Smooth muscle cell (in vitro differentiated cells): ENCODE data around the gene SASH1. TPM values are rescaled to one million over a fixed set of nuclear protein-coding genes. Genes with fewer than 3 reads are reported as not detected.

ENCODE experiments used
- DNase-seq: peaks from one replicate; lab custom pipeline; 2025; ENCODE audit not compliant: unreplicated experiment; lab: John Stamatoyannopoulos, UW
- H2AFZ ChIP-seq: fragments of 200-600 bp; sonication (generic); 2 replicates; pipeline ENCODE4 v1.6.0; 2016; ENCODE audit warnings: antibody characterized with exemption, low read depth, mild to moderate bottlenecking
- H3F3A ChIP-seq: fragments of 200-600 bp; sonication (generic); 2 replicates; pipeline ENCODE4 v1.6.0; 2017; ENCODE audit warnings: antibody characterized with exemption, low read depth
- H3K27ac ChIP-seq: fragments of 200-600 bp; sonication (generic); 2 replicates; pipeline ENCODE4 v1.5.1; 2016; ENCODE audit warnings: low read depth, mild to moderate bottlenecking
- H3K27me3 ChIP-seq: fragments of 200-600 bp; sonication (generic); 2 replicates; pipeline ENCODE4 v1.6.1; 2016; ENCODE audit warnings: low read depth, mild to moderate bottlenecking
- H3K36me3 ChIP-seq: fragments of 200-600 bp; sonication (generic); 2 replicates; pipeline ENCODE4 v1.5.1; 2016; ENCODE audit warnings: low read depth
- H3K4me1 ChIP-seq: fragments of 200-600 bp; sonication (generic); 2 replicates; pipeline ENCODE4 v1.5.1; 2016; ENCODE audit warnings: low read depth
- H3K4me2 ChIP-seq: fragments of 200-600 bp; sonication (generic); 2 replicates; pipeline ENCODE4 v1.6.0; 2016; ENCODE audit warnings: mild to moderate bottlenecking
- H3K4me3 ChIP-seq: fragments of 200-600 bp; sonication (generic); 2 replicates; pipeline ENCODE4 v1.5.1; 2016; ENCODE audit warnings: mild to moderate bottlenecking
- H3K79me2 ChIP-seq: fragments of 200-600 bp; sonication (generic); 2 replicates; pipeline ENCODE4 v1.6.0; 2016; ENCODE audit warnings: low read depth, mild to moderate bottlenecking
- H3K9ac ChIP-seq: fragments of 200-600 bp; sonication (generic); 2 replicates; pipeline ENCODE4 v1.6.0; 2016; ENCODE audit warnings: low read depth
- H3K9me3 ChIP-seq: fragments of 200-600 bp; sonication (generic); replicated peaks from 2 replicates; pipeline ENCODE4 v1.5.1; 2016; ENCODE audit warnings: low read depth
- H4K20me1 ChIP-seq: fragments of 200-600 bp; sonication (generic); 2 replicates; pipeline ENCODE4 v1.6.0; 2016; ENCODE audit warnings: low read depth
- WGBS: methylation state at CpG from one replicate; pipeline ENCODE4 v1.1.7; 2016; ENCODE audit warnings: low lambda C conversion rate; 5-methylcytosine and 5-hydroxymethylcytosine counted together
- polyA plus RNA-seq: library from polyadenylated mRNA; unstranded; fragments of >200 nt; fragmentation: Nextera tagmentation; extraction: Ambion mirVana; gene quantifications from 2 replicates; pipeline ENCODE4 v1.2.1, GENCODE V29; 2016
- total RNA-seq: library from RNA; depleted of rRNA; stranded (reverse); fragments of >200 nt; gene quantifications from 2 replicates; pipeline ENCODE4 v1.2.3, GENCODE V29; 2014
- TF ChIP-seq, protein P1 (sequence below): fragments of 200-600 bp; sonication (generic); IDR thresholded peaks from 2 replicates; pipeline ENCODE4 v1.5.1; 2017; ENCODE audit warnings: borderline replicate concordance, mild to moderate bottlenecking, antibody characterized with exemption; ENCODE audit not compliant: insufficient read depth, poor library complexity, severe bottlenecking

SASH1 gene
- total and polyA plus RNA-seq, 2 experiments from 2014 or later, result 12.7 to 16.2 TPM

DNA sequence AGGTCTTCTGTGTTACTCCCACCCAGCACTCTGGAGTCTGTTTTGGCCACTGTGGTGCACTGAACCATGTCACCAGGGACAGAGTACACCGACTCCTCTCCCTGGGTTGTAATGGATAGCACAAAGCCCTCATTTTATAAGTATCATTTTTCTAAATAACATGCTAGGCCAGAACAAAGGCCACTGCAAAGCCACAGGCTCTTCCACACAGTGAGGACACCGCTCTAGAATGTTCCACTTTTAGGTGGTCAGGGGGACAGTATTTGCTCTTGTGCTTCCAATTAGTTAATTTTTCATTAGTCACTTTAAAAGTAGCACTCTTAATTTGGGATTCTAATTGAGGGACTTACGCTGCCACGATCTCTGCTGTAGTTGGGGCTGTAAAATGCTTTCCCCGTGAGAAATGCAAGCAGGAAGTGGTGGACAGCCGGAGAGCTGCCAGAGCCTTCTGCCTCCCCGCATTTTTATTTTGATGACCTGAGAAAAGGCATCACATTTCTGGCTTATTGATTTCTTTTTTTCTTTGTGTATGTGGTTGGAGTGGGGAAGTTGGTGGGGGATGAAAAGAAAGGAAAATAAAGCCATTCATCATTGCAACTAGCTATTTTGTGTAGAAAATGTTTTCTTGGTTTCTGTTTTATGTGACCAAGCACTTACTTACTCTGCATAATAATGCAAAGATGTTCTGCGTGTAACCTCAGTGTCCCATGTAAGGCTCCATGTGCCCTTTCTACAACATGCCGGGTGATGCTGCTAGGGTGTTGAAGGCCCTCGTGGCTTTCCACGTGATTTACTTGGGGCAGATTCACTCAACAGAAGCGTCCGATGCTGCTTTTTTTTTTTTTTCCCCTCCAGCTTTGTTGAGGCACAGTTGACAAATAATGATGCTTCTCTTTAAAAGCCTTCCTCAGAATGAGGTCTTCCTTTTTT, 195.9 kb downstream of the SASH1 start:
- no peak for DNase-seq
- Histone ChIP-seq H3K9me3 (no peaks in the 10 kb centered on the region), H3K4me3 (no peak overlapping the region), H3K27me3 (no peaks in the 10 kb centered on the region), H3K79me2 (no peaks in the 10 kb centered on the region), H3K27ac (peak overlapping the region; percentile 69), H3F3A (peaks cover 6% of the 10 kb centered on the region), H2AFZ (no peak overlapping the region), H3K4me2 (peak overlapping the region; percentile 64), H3K4me1 (no peaks in the 10 kb centered on the region), H3K9ac (peak overlapping the region; percentile 36), H4K20me1 (no peaks in the 10 kb centered on the region), H3K36me3 (peaks cover 4% of the 10 kb centered on the region)
- WGBS, result 60% methylated on average over 13 of the region's 13 CpGs
- TF ChIP-seq, protein P1, sequence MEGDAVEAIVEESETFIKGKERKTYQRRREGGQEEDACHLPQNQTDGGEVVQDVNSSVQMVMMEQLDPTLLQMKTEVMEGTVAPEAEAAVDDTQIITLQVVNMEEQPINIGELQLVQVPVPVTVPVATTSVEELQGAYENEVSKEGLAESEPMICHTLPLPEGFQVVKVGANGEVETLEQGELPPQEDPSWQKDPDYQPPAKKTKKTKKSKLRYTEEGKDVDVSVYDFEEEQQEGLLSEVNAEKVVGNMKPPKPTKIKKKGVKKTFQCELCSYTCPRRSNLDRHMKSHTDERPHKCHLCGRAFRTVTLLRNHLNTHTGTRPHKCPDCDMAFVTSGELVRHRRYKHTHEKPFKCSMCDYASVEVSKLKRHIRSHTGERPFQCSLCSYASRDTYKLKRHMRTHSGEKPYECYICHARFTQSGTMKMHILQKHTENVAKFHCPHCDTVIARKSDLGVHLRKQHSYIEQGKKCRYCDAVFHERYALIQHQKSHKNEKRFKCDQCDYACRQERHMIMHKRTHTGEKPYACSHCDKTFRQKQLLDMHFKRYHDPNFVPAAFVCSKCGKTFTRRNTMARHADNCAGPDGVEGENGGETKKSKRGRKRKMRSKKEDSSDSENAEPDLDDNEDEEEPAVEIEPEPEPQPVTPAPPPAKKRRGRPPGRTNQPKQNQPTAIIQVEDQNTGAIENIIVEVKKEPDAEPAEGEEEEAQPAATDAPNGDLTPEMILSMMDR, result no peak

DNA sequence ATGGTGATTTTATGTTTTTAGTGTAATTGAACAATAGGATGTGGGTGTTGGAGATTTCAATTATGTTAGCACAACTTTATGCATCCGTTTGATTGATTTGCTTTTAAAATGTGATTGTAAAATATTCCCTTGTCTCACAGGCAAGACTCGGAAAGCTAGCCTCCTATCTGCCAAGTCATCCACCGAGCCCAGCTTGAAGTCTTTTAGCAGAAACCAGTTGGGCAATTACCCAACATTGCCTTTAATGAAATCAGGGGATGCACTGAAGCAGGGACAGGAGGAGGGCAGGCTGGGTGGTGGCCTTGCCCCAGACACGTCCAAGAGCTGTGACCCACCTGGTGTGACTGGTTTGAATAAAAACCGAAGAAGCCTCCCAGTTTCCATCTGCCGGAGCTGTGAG, 200.9 kb downstream of the SASH1 start:
- Histone ChIP-seq H3K9ac (no peak overlapping the region), H3K27me3 (no peaks in the 10 kb centered on the region), H3K4me2 (no peak overlapping the region), H3K27ac (no peak overlapping the region), H3K4me1 (no peaks in the 10 kb centered on the region), H3F3A (no peaks in the 10 kb centered on the region), H2AFZ (no peak overlapping the region), H3K36me3 (peaks cover 18% of the 10 kb centered on the region), H3K4me3 (no peak overlapping the region), H3K79me2 (no peaks in the 10 kb centered on the region), H4K20me1 (no peaks in the 10 kb centered on the region), H3K9me3 (no peaks in the 10 kb centered on the region)
- DNase-seq, result no peak
- TF ChIP-seq, protein P1, result no peak
- WGBS, result 94% methylated on average over 6 of the region's 6 CpGs

DNA sequence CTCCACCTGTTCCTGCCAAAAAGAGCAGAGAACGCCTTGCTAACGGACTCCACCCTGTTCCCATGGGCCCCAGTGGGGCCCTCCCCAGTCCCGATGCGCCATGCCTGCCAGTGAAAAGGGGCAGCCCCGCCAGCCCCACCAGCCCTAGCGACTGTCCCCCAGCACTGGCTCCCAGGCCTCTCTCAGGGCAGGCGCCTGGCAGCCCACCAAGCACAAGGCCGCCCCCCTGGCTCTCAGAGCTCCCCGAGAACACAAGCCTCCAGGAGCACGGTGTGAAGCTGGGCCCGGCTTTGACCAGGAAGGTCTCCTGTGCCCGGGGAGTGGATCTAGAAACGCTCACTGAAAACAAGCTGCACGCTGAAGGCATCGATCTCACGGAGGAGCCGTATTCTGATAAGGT, 201.8 kb downstream of the SASH1 start:
- Histone ChIP-seq H3K27me3 (no peaks in the 10 kb centered on the region), H3K9ac (no peak overlapping the region), H3K4me2 (no peak overlapping the region), H3K79me2 (no peaks in the 10 kb centered on the region), H2AFZ (no peak overlapping the region), H3F3A (no peaks in the 10 kb centered on the region), H3K9me3 (no peaks in the 10 kb centered on the region), H3K4me1 (no peaks in the 10 kb centered on the region), H4K20me1 (no peaks in the 10 kb centered on the region), H3K4me3 (no peak overlapping the region), H3K36me3 (peaks cover 18% of the 10 kb centered on the region), H3K27ac (no peak overlapping the region)
- TF ChIP-seq, protein P1, result no peak
- DNase-seq, result no peak
- 98% methylated on average over 17 of the region's 17 CpGs for WGBS
